Mesenteric fat pad (tissue), 1 donor: Measurements from ENCODE around the gene ANKRD61. TPM values are rescaled to one million over a fixed set of nuclear protein-coding genes. Genes with fewer than 3 reads are reported as not detected.
"Not testable (repeated sequence)": the region's sequence is repeated elsewhere in the genome, so short reads cannot be mapped to it uniquely, and the experiment has no call there.

Experiments used
- DNase-seq: peaks from one replicate; pipeline ENCODE4 v3.0.0-alpha.2; 2020; ENCODE audit warnings: low spot score
- total RNA-seq: library from RNA; stranded (reverse); fragmentation: NEBNext Ultra II Directional; extraction: Animal tissue kit (Norgen Biotek cat#: 25700); gene quantifications from one replicate; pipeline ENCODE4 v1.2.1, GENCODE V29; 2021
- donor health status: DM: yes; HTN: yes; CAD: no.

Gene ANKRD61
- total RNA-seq, 1 donor from 2014 or later = 0.45 TPM

- no peak for DNase-seq
These were observed 391 bp downstream of the ANKRD61 start for GRCh38 chr7:6031567-6031966.

DNA sequence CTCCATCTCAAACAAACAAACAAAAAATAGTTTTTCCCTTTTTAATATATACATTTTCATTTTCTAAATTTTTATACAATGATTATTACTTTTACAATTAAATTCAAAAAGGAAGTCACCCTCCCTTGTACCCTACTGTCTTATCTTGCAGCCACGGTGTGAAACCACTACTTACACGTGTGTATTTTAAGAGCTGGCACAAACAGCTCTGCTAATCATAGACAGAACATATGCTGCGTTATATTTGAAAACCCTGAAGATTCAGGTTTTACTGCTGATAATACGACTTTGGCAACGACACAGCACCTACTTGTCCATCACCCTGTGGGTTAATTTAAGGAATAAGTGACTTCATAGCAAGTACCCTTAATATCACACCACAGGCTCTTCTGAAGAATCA, 991 bp downstream of the ANKRD61 start:
- no peak for DNase-seq

DNA sequence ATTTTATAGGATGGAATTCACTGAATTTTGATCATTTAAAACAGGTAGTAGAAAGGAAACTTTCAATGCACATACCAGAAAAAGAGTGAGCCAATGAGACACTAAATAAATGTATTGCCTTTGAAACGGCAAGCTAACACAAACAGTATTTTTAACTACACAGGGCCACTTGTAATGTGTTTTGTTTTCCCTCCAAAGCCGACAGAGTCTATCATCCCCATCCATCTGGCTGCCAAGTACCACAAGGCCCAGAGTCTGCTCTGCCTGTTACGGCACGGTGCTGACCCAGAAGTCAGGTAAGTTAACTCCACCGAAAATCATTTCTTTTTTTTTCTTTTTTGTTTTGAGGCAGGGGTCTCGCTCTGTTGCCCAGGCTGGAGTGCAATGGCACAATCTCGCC, 1.5 kb downstream of the ANKRD61 start:
- no peak for DNase-seq

DNA sequence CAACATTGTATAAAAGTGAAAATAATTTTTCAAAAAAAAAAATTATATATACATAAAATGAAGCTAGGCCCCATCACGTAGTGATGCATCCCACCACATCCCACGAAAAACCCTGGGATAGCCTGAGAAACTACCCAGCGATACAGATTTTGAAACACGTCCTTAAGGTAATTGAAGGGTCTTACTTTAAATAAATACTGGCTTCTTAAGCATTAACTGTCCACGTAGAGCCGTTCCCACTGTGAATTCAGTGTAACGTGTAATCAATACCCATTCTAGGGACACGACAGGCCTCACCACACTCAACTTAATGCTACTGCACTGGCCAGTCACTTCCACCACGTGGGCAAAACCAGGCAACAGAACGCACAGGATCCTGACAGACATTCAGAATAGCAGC, 4.0 kb downstream of the ANKRD61 start:
- no peak for DNase-seq

DNA sequence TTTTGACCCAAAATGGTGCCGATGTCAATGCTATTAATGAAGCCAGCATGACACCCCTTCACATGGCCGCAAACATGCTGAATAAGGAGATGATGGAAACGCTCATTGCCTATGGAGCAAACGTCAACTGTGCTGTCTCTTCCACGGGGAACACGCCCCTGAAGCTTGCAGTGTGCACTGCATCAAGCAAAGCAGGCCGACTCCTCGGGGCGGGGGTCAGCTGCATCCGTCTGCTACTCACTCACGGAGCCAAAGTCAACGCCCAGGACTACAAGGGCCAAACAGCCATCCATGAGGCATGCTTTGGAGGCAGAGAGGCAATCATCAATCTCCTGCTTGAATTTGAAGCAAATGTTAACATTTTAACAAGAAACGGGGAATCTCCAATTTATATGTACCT, 4.5 kb downstream of the ANKRD61 start:
- DNase-seq = no peak

DNA sequence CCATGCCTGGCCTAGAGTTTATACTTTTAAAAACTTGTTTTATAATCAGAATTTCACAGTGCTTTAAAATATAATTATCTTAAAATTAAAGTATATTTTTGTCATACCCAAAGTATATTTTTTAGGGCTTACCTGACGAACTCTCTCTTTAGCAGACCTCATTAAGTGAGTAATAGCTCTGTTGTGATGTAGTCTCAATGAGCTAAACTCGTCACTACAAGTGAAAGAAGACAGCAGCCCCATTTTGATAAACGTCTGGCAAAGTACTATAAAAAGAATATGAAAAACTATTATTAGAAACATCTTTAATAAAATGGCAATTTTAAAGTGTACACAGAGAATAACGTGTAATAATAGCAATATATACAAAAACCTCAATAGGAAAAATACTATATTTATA, 18.6 kb downstream of the ANKRD61 start:
- DNase-seq = no peak

DNA sequence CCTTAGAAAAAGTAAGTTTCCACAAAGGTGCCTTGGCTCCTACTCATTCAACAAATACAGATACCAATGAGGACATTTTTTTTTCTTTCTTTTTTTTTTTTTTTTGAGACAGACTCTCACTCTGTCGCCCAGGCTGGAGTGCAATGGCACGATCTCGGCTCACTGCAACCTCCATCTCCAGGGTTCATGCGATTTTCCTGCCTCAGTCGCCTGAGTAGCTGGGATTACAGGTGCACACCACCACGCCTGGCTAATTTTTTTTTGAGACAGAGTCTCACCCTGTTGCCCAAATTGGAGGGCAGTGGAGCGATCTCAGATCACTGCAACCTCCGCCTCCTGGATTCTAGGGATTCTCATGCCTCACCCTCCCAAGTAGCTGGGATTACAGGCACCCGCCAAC, 20.0 kb downstream of the ANKRD61 start:
- DNase-seq = not testable (repeated sequence)

- DNase-seq = no peak
These were observed 25.4 kb downstream of the ANKRD61 start for GRCh38 chr7:6056616-6057015.

- no peak for DNase-seq
These were observed 26.3 kb downstream of the ANKRD61 start for GRCh38 chr7:6057316-6058129.

DNA sequence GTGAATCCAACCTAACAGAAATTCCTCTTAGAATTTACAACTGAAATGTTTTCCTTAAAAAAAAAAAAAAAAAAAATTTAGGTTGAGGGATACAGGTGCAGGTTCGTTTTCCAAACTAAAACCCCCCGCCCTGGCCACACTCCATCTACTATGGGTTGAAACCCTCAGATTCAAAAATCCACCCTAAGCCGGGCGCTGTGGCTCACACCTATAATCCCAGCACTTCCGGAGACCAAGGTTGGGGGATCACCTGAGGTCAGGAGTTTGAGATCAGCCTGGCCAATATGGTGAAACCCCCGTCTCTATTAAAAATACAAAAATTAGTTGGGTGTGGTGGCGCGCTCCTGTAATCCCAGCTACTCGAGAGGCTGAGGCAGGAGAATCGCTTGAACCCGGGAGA, 28.8 kb downstream of the ANKRD61 start:
- DNase-seq = not testable (repeated sequence)

GRCh38 chr7:6071406-6071805, 40.2 kb downstream of the ANKRD61 start:
- no peak for DNase-seq

DNA sequence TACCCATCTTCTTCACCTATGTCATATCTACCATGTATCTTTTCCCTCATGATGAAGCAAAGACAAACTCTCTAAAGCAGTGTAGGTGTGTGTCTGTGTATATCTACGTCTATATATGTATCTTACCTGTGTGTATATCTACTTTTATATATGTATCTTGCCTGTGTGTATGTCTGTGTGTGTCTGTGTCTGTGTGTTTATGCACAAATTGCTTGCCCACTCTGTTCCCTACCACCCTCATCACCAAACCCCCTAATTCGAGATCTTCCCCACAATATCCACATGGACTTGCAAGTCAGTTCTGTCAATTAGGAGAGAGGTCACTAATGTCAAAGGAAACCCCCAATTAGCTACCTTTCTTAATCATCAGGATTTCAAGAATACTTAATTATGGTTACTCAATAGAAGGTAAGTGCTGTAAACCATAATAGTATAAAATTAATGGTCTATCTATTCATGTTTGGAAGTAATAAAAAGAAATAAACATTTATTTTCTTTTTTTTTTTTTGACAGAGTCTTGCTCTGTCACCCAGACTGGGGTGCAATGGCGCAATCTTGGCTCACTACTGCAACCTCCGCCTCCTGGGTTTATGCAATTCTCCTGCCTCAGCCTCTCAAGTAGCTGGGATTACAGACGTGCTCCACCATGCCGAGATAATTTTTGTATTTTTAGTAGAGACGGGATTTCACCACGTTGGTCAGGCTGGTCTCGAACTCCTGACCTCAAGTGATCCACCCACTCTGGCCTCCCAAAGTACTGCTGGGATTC, 43.6 kb downstream of the ANKRD61 start:
- no peak for DNase-seq

DNA sequence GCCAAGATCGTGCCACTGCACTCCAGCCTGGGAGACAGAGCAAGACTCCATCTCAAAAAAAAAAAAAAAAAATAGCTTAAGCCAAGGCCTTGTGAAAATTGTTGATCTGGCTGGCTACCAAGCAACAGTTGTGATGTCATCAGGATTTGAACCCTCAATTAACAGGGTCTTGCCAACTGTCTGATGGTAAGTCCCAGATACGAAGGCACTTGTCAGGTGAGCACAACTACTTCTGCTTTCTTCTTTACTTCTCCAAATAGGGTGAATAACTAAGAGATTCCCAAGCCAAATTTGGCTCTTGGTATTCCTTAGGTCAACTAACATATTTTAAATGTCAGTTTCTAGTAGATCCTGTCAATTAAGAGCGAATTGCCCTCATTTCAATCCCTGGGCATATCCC, 47.4 kb downstream of the ANKRD61 start:
- no peak for DNase-seq

DNA sequence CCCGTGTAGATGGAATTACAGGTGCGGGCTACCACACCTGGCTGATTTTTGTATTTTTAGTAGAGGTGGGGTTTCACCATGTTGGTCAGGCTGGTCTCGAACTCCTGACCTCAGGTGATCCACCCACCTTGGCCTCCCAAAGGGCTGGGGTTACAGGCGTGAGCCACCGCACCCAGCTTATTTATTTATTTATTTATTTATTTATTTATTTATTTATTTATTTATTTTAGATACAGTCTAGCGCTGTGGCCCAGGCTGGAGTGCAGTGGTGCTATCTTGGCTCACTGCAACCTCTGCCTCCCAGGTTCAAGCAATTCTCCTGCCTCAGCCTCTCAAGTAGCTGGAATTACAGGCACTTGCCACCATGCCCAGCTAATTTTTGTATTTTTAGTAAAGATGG, 51.9 kb downstream of the ANKRD61 start:
- not testable (repeated sequence) for DNase-seq

Other genes starting within 250 kb of the ANKRD61 start
- 33.8 TPM for gene RNF216, start 249.7 kb upstream of the ANKRD61 start, total RNA-seq
- gene OCM, start 150.6 kb upstream of the ANKRD61 start, total RNA-seq = not detected
- gene CCZ1, start 132.6 kb upstream of the ANKRD61 start, total RNA-seq = 79.5 TPM
- gene RSPH10B, start 60.7 kb upstream of the ANKRD61 start, total RNA-seq = not detected
- 11.0 TPM for gene PMS2, start 22.3 kb upstream of the ANKRD61 start, total RNA-seq
- 36.8 TPM for gene AIMP2, start 22.1 kb upstream of the ANKRD61 start, total RNA-seq
- gene EIF2AK1, start 27.8 kb downstream of the ANKRD61 start, total RNA-seq = 57.9 TPM
- gene USP42, start 73.6 kb downstream of the ANKRD61 start, total RNA-seq = 9.6 TPM
- gene CYTH3, start 241.2 kb downstream of the ANKRD61 start, total RNA-seq = 36.1 TPM